GM12892 (cell line): ENCODE data around the gene SCAMP4.

Experiments
- POLR2A ChIP-seq: IDR thresholded peaks from 2 replicates; pipeline ENCODE4 v1.6.1; 2011; ENCODE audit warnings: low read depth, low read length, control low read depth
- POLR2AphosphoS5 ChIP-seq: IDR thresholded peaks from 2 replicates; pipeline ENCODE4 v1.6.1; 2011; ENCODE audit warnings: low read depth, low read length, control low read depth
- TAF1 ChIP-seq: IDR thresholded peaks from 2 replicates; pipeline ENCODE4 v1.6.1; 2011; ENCODE audit warnings: low read depth, mild to moderate bottlenecking, control low read depth, low read length, borderline replicate concordance

DNA sequence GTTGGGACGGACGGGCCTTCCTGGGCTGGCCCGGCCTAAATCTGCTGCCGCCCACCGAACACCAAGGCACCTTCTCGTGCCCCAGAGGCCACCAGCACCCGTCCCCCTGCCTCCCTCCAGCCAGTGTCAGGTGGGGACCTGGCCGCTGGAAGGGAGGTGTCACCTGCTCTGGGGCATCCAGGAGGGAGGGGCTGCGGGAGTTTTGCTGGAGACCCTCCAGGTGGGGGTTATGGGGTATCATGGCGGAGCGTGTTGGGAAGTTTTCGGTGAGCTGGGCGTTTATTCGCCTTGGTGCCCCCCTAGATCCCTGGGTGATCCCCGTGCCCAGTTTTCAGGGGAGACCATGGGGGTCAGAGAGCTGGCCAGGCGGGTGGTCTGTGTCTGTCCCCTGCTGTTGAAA is 45.4 kb downstream of the SCAMP4 start:
- TF ChIP-seq POLR2A = no peak
- no peak for TF ChIP-seq POLR2AphosphoS5
- TF ChIP-seq TAF1 = no peak
